Fibroblast of villous mesenchyme (primary cell): ENCODE data around the gene PAQR3. TPM values are rescaled to one million over a fixed set of nuclear protein-coding genes. Genes with fewer than 3 reads are reported as not detected.

Experiments
- DNase-seq: peaks from one replicate; pipeline ENCODE4 v3.0.0-alpha.2; 2010; ENCODE audit warnings: low read depth
- H3K4me3 ChIP-seq: 2 replicates; pipeline ENCODE4 v1.5.1; 2011; ENCODE audit warnings: low read depth, mild to moderate bottlenecking, low read length
- small RNA-seq: library from RNA; depleted of rRNA; stranded (forward); fragments of <200 nt; gene quantifications from one replicate; pipeline ENCODE3, GENCODE V24; 2012
- total RNA-seq: library from RNA; depleted of rRNA; stranded (reverse); fragments of >200 nt; gene quantifications from 2 replicates; pipeline ENCODE4 v1.2.3, GENCODE V29; 2012
- TF ChIP-seq, protein P1 (sequence below): IDR thresholded peaks from 2 replicates; pipeline ENCODE4 v1.5.1; 2012; ENCODE audit warnings: low read depth, mild to moderate bottlenecking, low read length; ENCODE audit not compliant: insufficient read depth

PAQR3 gene
- total RNA-seq, 1 donor: 29.8 TPM

DNA sequence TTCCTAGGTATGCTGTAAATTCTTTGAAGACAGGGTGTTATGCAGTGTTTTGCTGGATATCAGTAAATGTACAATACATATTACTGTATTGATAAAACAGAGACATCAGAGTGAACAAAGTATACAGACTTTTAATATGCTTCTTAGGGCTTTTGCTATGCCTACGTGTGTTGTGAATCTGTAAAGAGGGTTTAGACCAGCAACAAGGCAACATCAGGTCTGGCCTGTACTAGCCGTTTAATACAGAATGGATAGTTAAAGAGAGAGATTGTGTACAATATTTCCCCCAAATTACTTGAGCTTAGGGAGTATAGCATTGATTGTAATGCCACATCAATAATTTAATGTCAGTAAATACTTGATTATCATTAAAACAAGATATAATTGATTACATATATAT lies 75.2 kb downstream of the PAQR3 start:
- TF ChIP-seq, protein P1, sequence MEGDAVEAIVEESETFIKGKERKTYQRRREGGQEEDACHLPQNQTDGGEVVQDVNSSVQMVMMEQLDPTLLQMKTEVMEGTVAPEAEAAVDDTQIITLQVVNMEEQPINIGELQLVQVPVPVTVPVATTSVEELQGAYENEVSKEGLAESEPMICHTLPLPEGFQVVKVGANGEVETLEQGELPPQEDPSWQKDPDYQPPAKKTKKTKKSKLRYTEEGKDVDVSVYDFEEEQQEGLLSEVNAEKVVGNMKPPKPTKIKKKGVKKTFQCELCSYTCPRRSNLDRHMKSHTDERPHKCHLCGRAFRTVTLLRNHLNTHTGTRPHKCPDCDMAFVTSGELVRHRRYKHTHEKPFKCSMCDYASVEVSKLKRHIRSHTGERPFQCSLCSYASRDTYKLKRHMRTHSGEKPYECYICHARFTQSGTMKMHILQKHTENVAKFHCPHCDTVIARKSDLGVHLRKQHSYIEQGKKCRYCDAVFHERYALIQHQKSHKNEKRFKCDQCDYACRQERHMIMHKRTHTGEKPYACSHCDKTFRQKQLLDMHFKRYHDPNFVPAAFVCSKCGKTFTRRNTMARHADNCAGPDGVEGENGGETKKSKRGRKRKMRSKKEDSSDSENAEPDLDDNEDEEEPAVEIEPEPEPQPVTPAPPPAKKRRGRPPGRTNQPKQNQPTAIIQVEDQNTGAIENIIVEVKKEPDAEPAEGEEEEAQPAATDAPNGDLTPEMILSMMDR: no peak
- DNase-seq: no peak

DNA sequence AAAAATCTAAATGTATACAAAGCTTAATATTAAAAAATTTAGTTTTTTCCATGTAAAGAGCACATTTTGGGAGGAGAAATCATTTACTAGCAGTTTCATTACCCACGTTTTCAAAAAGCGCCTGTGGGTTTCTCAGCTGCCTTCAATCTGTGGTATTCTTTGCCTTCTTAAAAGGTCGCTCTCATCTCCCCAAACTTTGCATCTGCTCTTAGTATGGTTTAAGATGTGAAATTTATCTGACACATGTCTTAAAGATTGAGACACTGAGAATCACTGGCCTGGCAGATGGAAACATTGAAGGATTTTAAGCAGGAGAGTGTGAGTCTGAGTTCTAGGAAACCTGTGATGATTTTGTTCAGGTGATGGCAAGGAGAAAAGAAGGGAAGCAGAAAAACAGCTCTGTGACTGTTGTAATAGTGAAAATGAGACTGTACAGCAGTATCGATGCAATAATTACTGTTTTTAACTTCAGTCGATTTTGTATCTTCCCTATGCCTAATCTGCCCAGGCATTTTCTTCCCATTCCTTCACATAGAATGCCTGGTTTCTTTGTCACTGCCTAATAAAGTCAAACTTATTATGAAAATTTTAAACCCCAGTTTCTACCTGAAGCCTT lies 75.9 kb downstream of the PAQR3 start:
- TF ChIP-seq, protein P1: no peak
- no peak overlapping the region for H3K4me3 ChIP-seq
- DNase-seq: no peak

More for the DNA sequence above, 75.2 kb downstream of the PAQR3 start:
- no peak overlapping the region for H3K4me3 ChIP-seq

DNA sequence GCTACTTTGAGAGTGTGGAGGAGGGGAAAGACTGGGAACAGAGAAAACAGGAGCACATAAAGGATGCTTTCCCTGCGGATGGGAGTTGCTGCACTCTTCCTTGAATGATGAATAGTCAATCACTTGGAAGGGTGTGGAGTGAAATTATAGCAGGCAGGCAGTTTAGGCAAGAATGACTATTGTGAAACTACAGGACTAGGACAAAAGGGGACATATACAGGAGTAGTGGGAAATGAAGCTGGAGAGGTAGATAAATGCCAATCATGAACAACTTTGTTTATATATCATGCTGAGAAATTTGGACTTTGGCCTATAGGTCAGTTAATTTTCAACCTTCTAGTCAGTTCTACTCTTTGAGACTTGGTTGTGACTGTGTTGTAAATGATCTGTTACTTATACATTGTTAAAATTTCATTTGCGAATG lies 76.9 kb downstream of the PAQR3 start:
- TF ChIP-seq, protein P1: no peak
- no peak overlapping the region for H3K4me3 ChIP-seq
- DNase-seq: no peak

Small RNAs within 50 kb of the gene (small RNA-seq; reads per million reads assigned to genes)
- gene RN7SL127P: not detected

Other genes with a start within 250 kb of the PAQR3 start
- gene BMP2K, start 163.1 kb downstream of the PAQR3 start, total RNA-seq: 92.1 and 173 TPM in 2 replicates